ENCODE measurements around the gene THRAP3.

DNA sequence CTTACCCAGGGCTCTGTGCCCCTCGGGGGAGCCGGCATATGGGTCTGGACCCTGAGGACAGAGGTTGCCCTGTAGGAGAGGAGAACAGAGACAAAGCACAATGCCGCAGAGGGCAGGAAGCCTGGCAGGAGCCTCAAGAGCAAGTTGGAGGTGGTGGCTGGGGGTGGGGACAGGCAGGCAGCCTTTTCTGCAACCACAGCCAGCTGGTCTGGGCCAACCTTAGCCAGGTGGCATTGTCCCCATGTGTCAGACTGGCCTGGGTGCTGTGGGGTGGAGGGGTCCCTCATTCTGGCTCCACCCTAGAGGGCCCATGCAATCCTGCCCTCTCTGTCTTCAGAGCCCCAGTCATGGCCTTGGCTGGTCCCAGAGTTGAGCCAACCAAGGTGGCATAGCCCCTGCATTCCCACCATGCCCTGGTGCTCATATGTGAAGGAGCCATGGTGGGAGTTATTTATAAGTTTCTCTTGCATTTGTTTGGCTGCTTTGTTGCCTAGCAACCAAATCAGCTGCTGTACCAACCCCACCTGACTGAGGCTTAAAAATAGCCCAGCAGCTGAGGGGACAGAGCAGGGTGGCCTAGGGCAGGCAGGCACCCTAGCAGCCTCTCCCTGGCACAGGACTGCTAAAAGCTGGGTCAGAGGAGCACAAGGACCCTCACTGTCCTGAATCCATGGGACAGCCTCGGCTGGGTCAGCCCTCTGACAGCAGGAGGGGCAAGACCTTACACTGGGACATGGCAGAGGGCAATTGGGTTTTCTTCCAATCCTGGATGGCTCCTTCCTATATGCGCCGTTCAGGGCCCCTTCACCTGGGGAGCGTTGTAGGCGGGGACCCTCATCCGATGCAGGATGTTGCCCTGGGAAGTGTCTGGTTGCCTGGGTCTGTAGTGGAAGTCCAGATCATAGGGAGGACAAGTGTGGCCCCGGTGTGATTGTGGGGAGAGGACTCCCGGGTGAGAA lies 48.8 kb upstream of the THRAP3 start:
- TF ChIP-seq, protein P1, sequence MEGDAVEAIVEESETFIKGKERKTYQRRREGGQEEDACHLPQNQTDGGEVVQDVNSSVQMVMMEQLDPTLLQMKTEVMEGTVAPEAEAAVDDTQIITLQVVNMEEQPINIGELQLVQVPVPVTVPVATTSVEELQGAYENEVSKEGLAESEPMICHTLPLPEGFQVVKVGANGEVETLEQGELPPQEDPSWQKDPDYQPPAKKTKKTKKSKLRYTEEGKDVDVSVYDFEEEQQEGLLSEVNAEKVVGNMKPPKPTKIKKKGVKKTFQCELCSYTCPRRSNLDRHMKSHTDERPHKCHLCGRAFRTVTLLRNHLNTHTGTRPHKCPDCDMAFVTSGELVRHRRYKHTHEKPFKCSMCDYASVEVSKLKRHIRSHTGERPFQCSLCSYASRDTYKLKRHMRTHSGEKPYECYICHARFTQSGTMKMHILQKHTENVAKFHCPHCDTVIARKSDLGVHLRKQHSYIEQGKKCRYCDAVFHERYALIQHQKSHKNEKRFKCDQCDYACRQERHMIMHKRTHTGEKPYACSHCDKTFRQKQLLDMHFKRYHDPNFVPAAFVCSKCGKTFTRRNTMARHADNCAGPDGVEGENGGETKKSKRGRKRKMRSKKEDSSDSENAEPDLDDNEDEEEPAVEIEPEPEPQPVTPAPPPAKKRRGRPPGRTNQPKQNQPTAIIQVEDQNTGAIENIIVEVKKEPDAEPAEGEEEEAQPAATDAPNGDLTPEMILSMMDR (conservative IDR thresholded peaks at IDR 0.05; ENCODE audit: low read depth in 2 of 2), result no peak
- TF ChIP-seq, protein P2, sequence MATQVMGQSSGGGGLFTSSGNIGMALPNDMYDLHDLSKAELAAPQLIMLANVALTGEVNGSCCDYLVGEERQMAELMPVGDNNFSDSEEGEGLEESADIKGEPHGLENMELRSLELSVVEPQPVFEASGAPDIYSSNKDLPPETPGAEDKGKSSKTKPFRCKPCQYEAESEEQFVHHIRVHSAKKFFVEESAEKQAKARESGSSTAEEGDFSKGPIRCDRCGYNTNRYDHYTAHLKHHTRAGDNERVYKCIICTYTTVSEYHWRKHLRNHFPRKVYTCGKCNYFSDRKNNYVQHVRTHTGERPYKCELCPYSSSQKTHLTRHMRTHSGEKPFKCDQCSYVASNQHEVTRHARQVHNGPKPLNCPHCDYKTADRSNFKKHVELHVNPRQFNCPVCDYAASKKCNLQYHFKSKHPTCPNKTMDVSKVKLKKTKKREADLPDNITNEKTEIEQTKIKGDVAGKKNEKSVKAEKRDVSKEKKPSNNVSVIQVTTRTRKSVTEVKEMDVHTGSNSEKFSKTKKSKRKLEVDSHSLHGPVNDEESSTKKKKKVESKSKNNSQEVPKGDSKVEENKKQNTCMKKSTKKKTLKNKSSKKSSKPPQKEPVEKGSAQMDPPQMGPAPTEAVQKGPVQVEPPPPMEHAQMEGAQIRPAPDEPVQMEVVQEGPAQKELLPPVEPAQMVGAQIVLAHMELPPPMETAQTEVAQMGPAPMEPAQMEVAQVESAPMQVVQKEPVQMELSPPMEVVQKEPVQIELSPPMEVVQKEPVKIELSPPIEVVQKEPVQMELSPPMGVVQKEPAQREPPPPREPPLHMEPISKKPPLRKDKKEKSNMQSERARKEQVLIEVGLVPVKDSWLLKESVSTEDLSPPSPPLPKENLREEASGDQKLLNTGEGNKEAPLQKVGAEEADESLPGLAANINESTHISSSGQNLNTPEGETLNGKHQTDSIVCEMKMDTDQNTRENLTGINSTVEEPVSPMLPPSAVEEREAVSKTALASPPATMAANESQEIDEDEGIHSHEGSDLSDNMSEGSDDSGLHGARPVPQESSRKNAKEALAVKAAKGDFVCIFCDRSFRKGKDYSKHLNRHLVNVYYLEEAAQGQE (IDR thresholded peaks at IDR 0.05; ENCODE audit: unreplicated experiment), result no peak
- TF ChIP-seq EZH2 (IDR thresholded peaks at IDR 0.05; ENCODE audit: low read depth, unreplicated experiment), result no peak
